ENCODE data around the gene NPAS3. TPM values are rescaled to one million over a fixed set of nuclear protein-coding genes. Genes with fewer than 3 reads are reported as not detected.
A peak's percentile ranks its signal among the peaks of the same experiment; 100 is the strongest.

NPAS3 gene
- polyA plus RNA-seq, 2 of the 4 experiments (the other 2 are of a cell fraction): not detected

GRCh38 chr14:32947792-32948191 is 9.1 kb downstream of the NPAS3 start:
- no peak for ATAC-seq
- no peak overlapping the region for H3K27ac ChIP-seq
- no peaks in the 10 kb centered on the region for H3K9me3 ChIP-seq
- WGBS (ENCODE audit: missing lambda C conversion rate): 0% methylated on average over 2 of the region's 2 CpGs
- DNase-seq (ENCODE audit: low read depth in 1 of 2, low spot score in 1 of 2): no peak
- H3K4me1 ChIP-seq: no peaks in the 10 kb centered on the region
- POLR2A ChIA-PET: interaction anchor here (0.7 kb wide), 1 partner anchor 314 kb away, joined by 3 read pairs; no protein-coding TSS in a partner anchor
- CTCF ChIA-PET: no interaction called here
- FAIRE-seq: no peak
- H3K4me3 ChIP-seq: no peak overlapping the region
- TF ChIP-seq SMC3 (IDR thresholded peaks at IDR 0.05) (no peak), TFCP2L1 (CRISPR knock-in tag; IDR thresholded peaks at IDR 0.05) (no peak), CBX2 (IDR thresholded peaks at IDR 0.05; ENCODE audit: borderline replicate concordance, low read depth) (no peak), RNF2 (IDR thresholded peaks at IDR 0.05; ENCODE audit: borderline replicate concordance, low read depth) (no peak), HOXB13 (CRISPR knock-in tag; IDR thresholded peaks at IDR 0.05; ENCODE audit: low read depth) (no peak), HOXA7 (CRISPR knock-in tag; IDR thresholded peaks at IDR 0.05) (no peak), RAD21 (conservative IDR thresholded peaks at IDR 0.05 in 1 of 2, IDR thresholded peaks at IDR 0.05 in 1 of 2) (no peak), HEYL (CRISPR knock-in tag; IDR thresholded peaks at IDR 0.05) (no peak), PHF8 (IDR thresholded peaks at IDR 0.05; ENCODE audit: borderline replicate concordance, low read depth) (no peak), TP53 (CRISPR knock-in tag; IDR thresholded peaks at IDR 0.05) (no peak), ZNF302 (CRISPR knock-in tag; IDR thresholded peaks at IDR 0.05) (no peak), FOSL2 (IDR thresholded peaks at IDR 0.05) (no peak), FOSL2 (CRISPR knock-in tag; IDR thresholded peaks at IDR 0.05) (no peak), EHF (CRISPR knock-in tag; IDR thresholded peaks at IDR 0.05) (no peak), GATA3 (IDR thresholded peaks at IDR 0.05; ENCODE audit: borderline replicate concordance) (no peak), ESRRA (IDR thresholded peaks at IDR 0.05; ENCODE audit: borderline replicate concordance, low read length) (no peak), BHLHE40 (IDR thresholded peaks at IDR 0.05; ENCODE audit: low read depth, low read length) (no peak), E2F6 (IDR thresholded peaks at IDR 0.05; ENCODE audit: borderline replicate concordance, low read depth) (no peak)
- TF ChIP-seq, protein P1, sequence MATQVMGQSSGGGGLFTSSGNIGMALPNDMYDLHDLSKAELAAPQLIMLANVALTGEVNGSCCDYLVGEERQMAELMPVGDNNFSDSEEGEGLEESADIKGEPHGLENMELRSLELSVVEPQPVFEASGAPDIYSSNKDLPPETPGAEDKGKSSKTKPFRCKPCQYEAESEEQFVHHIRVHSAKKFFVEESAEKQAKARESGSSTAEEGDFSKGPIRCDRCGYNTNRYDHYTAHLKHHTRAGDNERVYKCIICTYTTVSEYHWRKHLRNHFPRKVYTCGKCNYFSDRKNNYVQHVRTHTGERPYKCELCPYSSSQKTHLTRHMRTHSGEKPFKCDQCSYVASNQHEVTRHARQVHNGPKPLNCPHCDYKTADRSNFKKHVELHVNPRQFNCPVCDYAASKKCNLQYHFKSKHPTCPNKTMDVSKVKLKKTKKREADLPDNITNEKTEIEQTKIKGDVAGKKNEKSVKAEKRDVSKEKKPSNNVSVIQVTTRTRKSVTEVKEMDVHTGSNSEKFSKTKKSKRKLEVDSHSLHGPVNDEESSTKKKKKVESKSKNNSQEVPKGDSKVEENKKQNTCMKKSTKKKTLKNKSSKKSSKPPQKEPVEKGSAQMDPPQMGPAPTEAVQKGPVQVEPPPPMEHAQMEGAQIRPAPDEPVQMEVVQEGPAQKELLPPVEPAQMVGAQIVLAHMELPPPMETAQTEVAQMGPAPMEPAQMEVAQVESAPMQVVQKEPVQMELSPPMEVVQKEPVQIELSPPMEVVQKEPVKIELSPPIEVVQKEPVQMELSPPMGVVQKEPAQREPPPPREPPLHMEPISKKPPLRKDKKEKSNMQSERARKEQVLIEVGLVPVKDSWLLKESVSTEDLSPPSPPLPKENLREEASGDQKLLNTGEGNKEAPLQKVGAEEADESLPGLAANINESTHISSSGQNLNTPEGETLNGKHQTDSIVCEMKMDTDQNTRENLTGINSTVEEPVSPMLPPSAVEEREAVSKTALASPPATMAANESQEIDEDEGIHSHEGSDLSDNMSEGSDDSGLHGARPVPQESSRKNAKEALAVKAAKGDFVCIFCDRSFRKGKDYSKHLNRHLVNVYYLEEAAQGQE (IDR thresholded peaks at IDR 0.05): no peak
- H3K4me2 ChIP-seq: no peak overlapping the region

DNA sequence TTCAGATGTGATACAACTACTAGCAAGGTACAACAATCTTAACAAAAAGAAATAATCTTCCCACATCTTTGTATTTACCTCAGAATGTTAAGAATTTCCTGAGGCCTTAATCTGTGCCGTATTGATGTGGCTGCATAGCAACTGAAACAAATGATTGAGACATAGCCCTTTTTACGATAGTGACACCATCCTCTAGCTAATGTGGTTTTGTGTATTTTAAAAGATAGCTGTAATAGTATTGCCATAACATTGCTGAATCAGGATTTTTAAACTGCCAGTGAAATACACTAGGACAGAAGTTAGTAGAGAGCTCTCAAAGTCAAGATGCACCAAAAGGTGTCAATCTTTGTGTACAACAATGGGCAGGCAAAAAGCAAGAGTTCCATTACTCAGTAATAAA is 11.9 kb downstream of the NPAS3 start:
- Histone ChIP-seq H3K4me3 (no peak overlapping the region), H3K4me1 (no peaks in the 10 kb centered on the region), H3K9me3 (no peaks in the 10 kb centered on the region), H3K27ac (no peak overlapping the region), H3K4me2 (no peak overlapping the region)
- TF ChIP-seq MAFK (IDR thresholded peaks at IDR 0.05; ENCODE audit: partially characterized antibody): peak; percentile 59
- TF ChIP-seq HOXB5 (CRISPR knock-in tag; IDR thresholded peaks at IDR 0.05): no peak
- no peak for TF ChIP-seq JUN (IDR thresholded peaks at IDR 0.05)
- TF ChIP-seq CBX8 (IDR thresholded peaks at IDR 0.05): no peak
- ChIA-PET CTCF (no interaction called here), POLR2A (no interaction called here)
- FAIRE-seq: no peak
- no peak for DNase-seq (ENCODE audit: low read depth in 1 of 2, low spot score in 1 of 2)
- ATAC-seq: no peak
- 49% methylated on average over 2 of the region's 2 CpGs for WGBS (ENCODE audit: missing lambda C conversion rate)

GRCh38 chr14:32967421-32967820 is 28.7 kb downstream of the NPAS3 start:
- CTCF ChIA-PET: no interaction called here
- TF ChIP-seq BHLHE40 (IDR thresholded peaks at IDR 0.05; ENCODE audit: low read depth, low read length) (no peak), POLR2AphosphoS2 (conservative IDR thresholded peaks at IDR 0.05; ENCODE audit: low read length) (no peak), MAZ (IDR thresholded peaks at IDR 0.05; ENCODE audit: borderline replicate concordance, low read depth, low read length) (no peak), SREBF2 (IDR thresholded peaks at IDR 0.05) (no peak), EP300 (IDR thresholded peaks at IDR 0.05) (no peak), RNF2 (IDR thresholded peaks at IDR 0.05; ENCODE audit: borderline replicate concordance, low read depth) (no peak), CTCF (IDR thresholded peaks at IDR 0.05) (no peak), RAD21 (conservative IDR thresholded peaks at IDR 0.05 in 1 of 2, IDR thresholded peaks at IDR 0.05 in 1 of 2) (no peak), CHD4 (IDR thresholded peaks at IDR 0.05; ENCODE audit: borderline replicate concordance) (no peak), BCL3 (IDR thresholded peaks at IDR 0.05) (no peak)

More at GRCh38 chr14:32967421-32967820, 28.7 kb downstream of the NPAS3 start:
- H3K27ac ChIP-seq: no peak overlapping the region
- H3K4me2 ChIP-seq: no peak overlapping the region
- DNase-seq (ENCODE audit: low read depth in 1 of 2, low spot score in 1 of 2) (no peak), ATAC-seq (no peak), FAIRE-seq (no peak)
- 25% methylated on average over 3 of the region's 3 CpGs for WGBS (ENCODE audit: missing lambda C conversion rate)
- POLR2A ChIA-PET: no interaction called here
- no peak overlapping the region for H3K4me3 ChIP-seq
- H3K4me1 ChIP-seq: no peaks in the 10 kb centered on the region
- no peaks in the 10 kb centered on the region for H3K9me3 ChIP-seq

All from A549 (cell line).